Measurements from ENCODE around the gene POLH. TPM values are rescaled to one million over a fixed set of nuclear protein-coding genes. Genes with fewer than 3 reads are reported as not detected.

The POLH gene
- total RNA-seq, 6 experiments from 2014 or later: 5.1 to 9.3 (median 6.8) TPM

DNA sequence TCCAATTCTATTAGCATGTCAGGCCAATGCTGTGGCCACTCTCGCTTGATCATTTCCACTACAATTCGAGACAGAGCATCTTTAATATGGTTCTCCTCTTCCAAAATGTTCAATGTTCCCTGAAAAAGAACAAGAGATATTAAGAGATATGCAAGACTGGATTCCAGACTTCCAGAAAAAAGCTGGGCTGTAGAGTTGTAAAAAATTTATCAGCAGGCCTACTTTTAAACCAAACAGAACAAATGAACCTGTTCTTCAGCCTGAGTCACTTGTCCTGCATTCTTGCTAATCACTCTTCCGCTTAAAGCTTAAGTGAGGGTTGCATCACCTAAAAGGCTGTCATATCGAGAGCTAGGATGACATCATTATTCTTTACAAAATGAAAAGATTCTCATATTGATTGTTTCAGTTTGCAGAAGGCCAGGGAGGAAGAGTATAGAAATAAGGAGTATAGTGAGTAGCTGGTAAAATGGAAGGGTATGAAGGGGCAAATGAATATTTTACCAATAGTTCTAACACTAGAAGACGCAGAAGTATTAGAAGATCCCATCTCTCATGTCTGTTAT, 5.0 kb upstream of the POLH start:
- peaks cover 0 to 10% (median 0%) of the 10 kb centered on the region in 4 donors for H3K4me1 ChIP-seq
- H3K36me3 ChIP-seq: peaks cover 0 to 65% (median 15%) of the 10 kb centered on the region in 4 donors
- H3K4me3 ChIP-seq: no peak overlapping the region
- no peak for TF ChIP-seq POLR2A (IDR thresholded peaks at IDR 0.05)
- no peaks in the 10 kb centered on the region for H3K27me3 ChIP-seq
- H3K27ac ChIP-seq: no peak overlapping the region
- WGBS (ENCODE audit: insufficient coverage, low coverage, low lambda C conversion rate, missing lambda C conversion rate): 85% methylated on average over 5 of the region's 5 CpGs
- intact Hi-C loops (cut with DNase I): no loop called here
- H3K9me3 ChIP-seq: no peaks in the 10 kb centered on the region
- ATAC-seq (no peak), DNase-seq (no peak)

DNA sequence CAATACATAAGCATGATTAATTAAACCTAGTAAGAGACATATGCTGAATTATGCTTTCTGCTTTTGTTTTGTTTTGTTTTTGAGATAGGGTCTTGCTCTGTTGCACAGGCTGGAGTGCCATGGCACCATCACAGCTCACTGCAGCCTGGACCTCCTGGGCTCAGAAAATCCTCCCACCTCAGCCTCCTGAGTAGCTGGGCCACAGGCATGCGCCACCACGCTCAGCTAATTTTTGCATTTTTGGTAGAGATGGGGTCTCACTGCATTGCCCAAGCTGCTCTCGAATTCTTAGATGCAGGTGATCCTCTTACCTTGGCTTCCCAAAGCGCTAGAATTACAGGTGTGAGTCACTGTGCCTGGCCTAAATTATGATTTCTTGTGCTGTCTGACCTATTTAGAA, 4.0 kb upstream of the POLH start:
- H3K9me3 ChIP-seq: no peaks in the 10 kb centered on the region
- intact Hi-C loops (cut with DNase I): no loop called here
- H3K36me3 ChIP-seq: peaks cover 0 to 55% (median 13%) of the 10 kb centered on the region in 4 donors

DNA sequence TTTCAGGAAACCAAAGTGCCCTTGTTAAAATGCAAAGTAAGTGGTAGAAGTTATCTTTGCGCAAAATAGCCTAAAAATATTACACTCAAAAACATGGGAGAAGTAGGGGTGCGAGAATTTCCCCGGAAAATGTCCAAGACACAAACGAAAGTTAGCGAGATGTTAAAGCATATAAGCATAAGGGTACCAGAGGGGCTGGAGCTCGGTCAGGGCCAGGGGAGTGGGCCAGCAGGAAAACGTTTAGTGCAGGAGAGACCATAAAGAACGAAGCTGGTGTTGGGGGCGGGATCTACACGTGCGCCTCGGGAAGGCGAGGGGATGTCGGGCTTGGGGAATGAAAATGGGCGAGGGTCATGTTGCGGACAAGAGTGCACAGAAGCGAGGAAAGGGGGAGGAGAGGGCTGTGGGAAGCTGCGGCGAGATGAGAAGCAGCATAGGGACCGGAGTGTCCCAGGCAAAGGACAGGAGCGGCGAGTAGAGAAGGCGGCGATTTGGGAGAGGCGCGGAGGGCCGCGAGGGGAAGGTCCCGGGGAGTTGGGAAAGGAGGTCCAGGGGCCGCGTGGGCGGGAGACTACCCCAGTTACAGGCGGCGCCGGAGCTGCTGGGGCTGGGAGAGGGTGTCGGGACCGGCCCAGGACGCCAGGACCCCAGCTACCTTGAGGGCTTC, 747 bp upstream of the POLH start:
- peak; percentile 49 to 61 (median 52) for ATAC-seq
- intact Hi-C loops (cut with DNase I): no loop called here
- Histone ChIP-seq H3K27ac (peak overlapping the region in 2 of 3 donors; percentile 21 to 26), H3K27me3 (no peaks in the 10 kb centered on the region), H3K4me3 (peak overlapping the region; percentile 95 to 98 (median 97)), H3K9me3 (no peaks in the 10 kb centered on the region), H3K36me3 (peaks cover 0 to 25% (median 2%) of the 10 kb centered on the region in 4 donors), H3K4me1 (peaks cover 0 to 16% (median 0%) of the 10 kb centered on the region in 4 donors)
- TF ChIP-seq, protein P1, sequence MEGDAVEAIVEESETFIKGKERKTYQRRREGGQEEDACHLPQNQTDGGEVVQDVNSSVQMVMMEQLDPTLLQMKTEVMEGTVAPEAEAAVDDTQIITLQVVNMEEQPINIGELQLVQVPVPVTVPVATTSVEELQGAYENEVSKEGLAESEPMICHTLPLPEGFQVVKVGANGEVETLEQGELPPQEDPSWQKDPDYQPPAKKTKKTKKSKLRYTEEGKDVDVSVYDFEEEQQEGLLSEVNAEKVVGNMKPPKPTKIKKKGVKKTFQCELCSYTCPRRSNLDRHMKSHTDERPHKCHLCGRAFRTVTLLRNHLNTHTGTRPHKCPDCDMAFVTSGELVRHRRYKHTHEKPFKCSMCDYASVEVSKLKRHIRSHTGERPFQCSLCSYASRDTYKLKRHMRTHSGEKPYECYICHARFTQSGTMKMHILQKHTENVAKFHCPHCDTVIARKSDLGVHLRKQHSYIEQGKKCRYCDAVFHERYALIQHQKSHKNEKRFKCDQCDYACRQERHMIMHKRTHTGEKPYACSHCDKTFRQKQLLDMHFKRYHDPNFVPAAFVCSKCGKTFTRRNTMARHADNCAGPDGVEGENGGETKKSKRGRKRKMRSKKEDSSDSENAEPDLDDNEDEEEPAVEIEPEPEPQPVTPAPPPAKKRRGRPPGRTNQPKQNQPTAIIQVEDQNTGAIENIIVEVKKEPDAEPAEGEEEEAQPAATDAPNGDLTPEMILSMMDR (IDR thresholded peaks at IDR 0.05): no peak
- no peak for TF ChIP-seq POLR2A (IDR thresholded peaks at IDR 0.05)
- under 1% methylated on average over 29 of the region's 38 CpGs for WGBS (ENCODE audit: insufficient coverage, low coverage, low lambda C conversion rate, missing lambda C conversion rate)
- DNase-seq: peak in 2 of 3 donors; percentile 45 to 65

More for the DNA sequence above, 4.0 kb upstream of the POLH start:
- Histone ChIP-seq H3K27me3 (no peaks in the 10 kb centered on the region), H3K4me1 (peaks cover 0 to 14% (median 0%) of the 10 kb centered on the region in 4 donors), H3K27ac (no peak overlapping the region), H3K4me3 (no peak overlapping the region)
- DNase-seq (no peak), ATAC-seq (no peak)
- TF ChIP-seq, protein P1 (IDR thresholded peaks at IDR 0.05): no peak
- no peak for TF ChIP-seq POLR2A (IDR thresholded peaks at IDR 0.05)
- WGBS (ENCODE audit: insufficient coverage, low coverage, low lambda C conversion rate, missing lambda C conversion rate): 100% methylated on average over 4 of the region's 4 CpGs

DNA sequence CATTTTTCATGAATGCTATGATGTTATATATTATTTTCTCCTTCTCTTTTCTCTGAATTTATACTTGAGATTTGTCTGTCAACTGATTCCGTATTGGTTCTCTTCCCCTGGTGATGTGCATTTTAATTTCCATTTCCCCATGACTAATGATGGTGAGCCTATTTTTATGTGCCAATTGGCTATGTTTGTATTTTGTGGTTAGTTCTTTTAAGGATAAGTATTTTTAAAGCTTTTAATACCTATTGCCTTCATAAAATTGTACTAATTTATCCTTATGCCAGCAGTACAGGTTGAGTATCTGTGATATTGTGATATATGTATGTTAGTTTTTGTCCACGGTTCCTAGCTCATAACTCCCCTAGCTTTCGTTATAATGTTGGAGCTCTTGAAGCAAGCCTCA, 2.8 kb downstream of the POLH start:
- Histone ChIP-seq H3K27me3 (no peaks in the 10 kb centered on the region), H3K36me3 (peaks cover 0 to 9% (median 3%) of the 10 kb centered on the region in 4 donors), H3K4me1 (peaks cover 0 to 16% (median 0%) of the 10 kb centered on the region in 4 donors), H3K27ac (no peak overlapping the region), H3K4me3 (no peak overlapping the region), H3K9me3 (no peaks in the 10 kb centered on the region)
- ATAC-seq (no peak), DNase-seq (no peak)
- no peak for TF ChIP-seq POLR2A (IDR thresholded peaks at IDR 0.05)
- TF ChIP-seq, protein P1 (IDR thresholded peaks at IDR 0.05): no peak
- 90% methylated on average over 3 of the region's 3 CpGs for WGBS (ENCODE audit: insufficient coverage, low coverage, low lambda C conversion rate, missing lambda C conversion rate)
- intact Hi-C loops (cut with DNase I): no loop called here

DNA sequence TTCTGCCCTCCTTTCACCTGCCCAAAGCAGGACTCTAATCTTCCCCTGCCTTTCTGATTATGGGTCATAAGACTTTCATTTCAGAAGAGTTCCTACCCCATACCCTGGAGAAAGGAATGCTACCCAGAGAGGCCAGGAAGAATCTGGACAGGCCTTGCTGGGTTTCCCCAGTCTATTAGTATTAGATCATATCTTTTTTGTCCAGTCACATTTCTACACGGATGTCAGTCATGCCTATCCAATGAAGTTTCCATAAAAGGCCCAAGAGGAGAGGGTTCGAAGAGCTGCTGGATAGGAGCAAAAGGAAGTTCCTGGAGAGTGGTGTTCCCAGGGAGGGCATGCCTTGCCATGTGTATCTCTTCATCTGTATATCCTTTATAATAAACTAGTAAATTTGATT, 3.2 kb downstream of the POLH start:
- Histone ChIP-seq H3K27ac (no peak overlapping the region), H3K27me3 (no peaks in the 10 kb centered on the region), H3K36me3 (peaks cover 0 to 13% (median 6%) of the 10 kb centered on the region in 4 donors), H3K4me3 (no peak overlapping the region), H3K9me3 (no peaks in the 10 kb centered on the region), H3K4me1 (peaks cover 0 to 15% (median 0%) of the 10 kb centered on the region in 4 donors)
- whole genome bisulfite sequencing (ENCODE audit: insufficient coverage, low coverage, low lambda C conversion rate, missing lambda C conversion rate): 100% methylated on average over 2 of the region's 2 CpGs
- DNase-seq (no peak), ATAC-seq (no peak)
- TF ChIP-seq, protein P1 (IDR thresholded peaks at IDR 0.05): no peak
- TF ChIP-seq POLR2A (IDR thresholded peaks at IDR 0.05): no peak
- intact Hi-C loops (cut with DNase I): no loop called here

Data from right lobe of liver (tissue), 6 donors.